Left renal pelvis (tissue), 4 donors: ENCODE results near the gene CDH9. TPM values are rescaled to one million over a fixed set of nuclear protein-coding genes. Genes with fewer than 3 reads are reported as not detected.
"Not testable (repeated sequence)": the region's sequence is repeated elsewhere in the genome, so short reads cannot be mapped to it uniquely, and the experiment has no call there.

Source experiments
- DNase-seq, 4 donors: peaks; one replicate each; pipeline ENCODE4 v3.0.0-alpha.2; 2013; ENCODE audit warnings: low read depth in 4 of 4, low spot score in 3 of 4
- polyA plus RNA-seq, 4 donors: library from polyadenylated mRNA; unstranded; fragments of 120-200 nt; gene quantifications; one replicate each; pipeline ENCODE4 v1.2.1, GENCODE V29; 2013; ENCODE audit not compliant: insufficient read length in 4 of 4

The CDH9 gene
- polyA plus RNA-seq, 4 donors, result 8.6 to 61.8 (median 14.8) TPM

DNA sequence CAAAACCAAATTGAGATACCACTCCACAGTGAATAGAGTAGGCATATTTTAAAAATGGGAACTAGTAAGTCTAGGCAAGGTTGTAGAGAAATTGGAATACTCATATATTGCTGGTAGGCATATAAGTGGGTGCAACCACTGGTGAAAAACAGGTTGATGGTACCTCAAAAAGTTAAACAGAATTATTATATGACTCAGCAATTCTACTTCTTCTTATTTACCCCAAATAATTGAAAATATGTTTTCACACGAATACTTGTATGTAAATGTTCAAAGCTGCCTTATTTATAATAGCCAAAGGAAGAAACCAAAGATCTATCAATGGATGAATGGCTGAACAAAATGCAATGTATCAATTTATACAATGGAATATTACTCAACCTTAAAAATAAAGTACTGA, 79.1 kb downstream of the CDH9 start:
- DNase-seq, result no peak

DNA sequence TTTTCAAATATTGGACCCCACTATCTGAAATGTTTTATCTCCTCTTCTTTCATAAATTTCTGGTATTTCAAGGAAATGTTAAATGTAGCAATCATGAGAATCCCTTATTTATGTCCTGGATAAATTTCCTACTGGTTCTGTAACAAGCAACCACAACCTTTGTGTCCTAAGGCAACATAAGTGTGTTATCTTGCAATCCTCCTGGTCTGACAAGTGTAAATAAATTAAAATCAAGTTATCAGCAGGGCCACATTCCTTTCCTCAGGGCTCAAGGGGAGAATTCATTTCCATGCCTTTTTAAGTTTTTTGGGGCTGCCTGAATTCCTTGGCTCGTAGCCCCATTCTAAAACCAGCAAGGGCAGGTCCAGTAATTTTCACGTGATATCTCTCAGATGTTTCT, 83.2 kb downstream of the CDH9 start:
- no peak for DNase-seq

DNA sequence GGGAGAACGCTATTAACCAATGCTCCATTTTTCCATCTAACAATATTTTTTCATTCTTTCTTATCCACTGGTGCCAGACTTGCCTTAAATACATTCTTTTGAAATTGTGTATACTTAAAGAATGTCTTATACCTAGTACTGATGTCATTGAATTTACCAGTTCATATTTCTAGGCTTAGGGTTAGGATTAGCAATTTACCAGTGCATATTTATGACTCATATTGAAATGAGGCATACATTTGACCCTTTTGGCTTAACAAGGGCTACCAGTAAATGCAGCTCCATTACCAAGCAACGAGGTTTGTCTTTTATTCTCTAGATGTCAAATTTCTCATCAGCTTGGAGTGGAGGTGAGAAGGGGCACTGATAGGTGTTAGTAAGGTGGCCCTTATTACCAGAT, 89.5 kb downstream of the CDH9 start:
- DNase-seq, result no peak

DNA sequence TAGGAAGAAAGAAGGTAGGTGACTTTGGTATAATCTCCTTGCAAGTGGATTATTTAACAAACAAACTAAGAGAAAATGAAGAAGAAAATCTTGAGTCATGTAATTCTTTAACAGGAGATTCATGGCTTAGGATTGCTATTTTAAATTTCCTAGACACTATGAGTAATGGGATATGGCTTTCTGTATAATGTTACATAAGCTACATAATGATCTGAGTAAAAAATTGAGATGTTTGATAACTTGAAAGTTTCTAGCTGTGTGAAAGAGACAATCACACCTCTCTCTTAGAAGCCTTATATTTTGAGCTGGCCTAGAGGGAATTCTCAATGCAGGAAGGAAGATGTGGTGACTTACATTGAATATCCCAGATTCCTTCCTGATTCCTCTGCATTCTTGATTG, 92.5 kb downstream of the CDH9 start:
- no peak for DNase-seq

DNA sequence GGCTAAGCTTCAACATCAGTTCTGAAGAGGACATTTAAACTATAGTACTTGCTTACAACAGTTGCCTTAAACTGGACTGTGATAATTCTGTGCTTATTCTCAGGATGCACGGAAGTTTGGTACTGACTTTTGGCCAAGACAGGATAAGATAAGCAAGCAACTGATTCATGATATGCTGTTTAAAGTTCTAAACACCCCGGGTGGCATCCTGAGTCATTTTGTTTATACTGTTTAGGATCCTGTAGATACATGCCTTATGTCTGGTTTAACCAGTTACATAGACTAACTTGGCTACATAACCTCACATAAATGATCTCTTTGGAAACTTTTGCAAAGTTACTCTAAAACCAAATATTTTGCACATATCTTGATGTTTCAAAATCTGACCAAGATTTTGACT, 95.9 kb downstream of the CDH9 start:
- no peak for DNase-seq

DNA sequence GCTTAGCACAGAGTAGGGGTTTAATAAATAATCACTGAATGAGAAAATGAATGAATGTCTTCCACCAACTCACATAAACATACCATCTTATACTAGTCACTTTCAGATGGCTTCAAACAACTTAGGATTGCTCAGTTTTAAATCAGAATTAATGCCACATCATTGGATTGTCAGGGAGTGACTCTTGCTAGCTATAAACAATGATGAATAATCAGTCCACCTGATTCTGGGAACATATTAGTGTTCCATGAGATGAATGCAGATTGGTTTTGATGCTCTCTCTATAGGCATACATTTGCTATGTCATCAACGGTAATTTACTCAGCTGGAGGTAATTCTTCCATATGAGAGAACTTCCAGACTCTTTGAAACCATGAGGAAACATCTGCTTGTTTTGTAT, 97.4 kb downstream of the CDH9 start:
- DNase-seq, result no peak

DNA sequence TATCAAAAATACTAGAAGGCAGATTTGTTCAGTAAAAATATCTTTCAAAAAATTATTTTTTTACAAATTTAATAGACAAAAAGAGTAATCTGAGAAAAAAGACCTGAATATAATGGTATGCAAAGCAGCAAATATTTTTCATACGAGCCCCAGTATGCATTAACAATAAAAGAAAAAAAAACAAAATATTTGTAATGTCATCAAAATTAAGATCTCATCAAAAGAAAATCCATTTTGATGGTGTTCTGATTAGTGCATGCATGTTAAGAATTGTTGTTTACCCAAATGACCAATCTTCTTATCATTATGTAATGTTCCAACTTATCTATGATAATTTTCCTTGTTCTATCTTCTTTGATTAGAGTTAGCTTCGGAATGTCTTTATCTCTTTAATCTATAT, 106.1 kb downstream of the CDH9 start:
- DNase-seq, result no peak

DNA sequence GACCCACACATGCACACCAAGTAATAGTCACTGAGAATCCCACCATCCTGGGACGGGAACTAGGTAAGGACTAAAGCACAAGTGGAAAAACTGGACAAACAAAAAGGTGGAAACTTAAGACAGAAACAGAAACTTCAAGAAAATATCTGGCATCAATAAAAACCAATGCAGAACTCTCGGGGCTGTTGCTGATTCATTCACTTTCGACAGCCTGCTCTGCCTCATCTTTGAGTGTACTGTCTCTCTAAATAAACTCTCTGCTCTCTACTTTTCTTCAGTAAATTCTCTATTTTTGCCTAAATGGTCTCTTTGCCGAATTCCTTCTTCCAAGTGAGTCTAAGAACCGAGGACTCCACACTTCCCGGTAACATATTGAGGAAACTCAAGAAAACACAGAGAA, 116.9 kb downstream of the CDH9 start:
- DNase-seq, result no peak

DNA sequence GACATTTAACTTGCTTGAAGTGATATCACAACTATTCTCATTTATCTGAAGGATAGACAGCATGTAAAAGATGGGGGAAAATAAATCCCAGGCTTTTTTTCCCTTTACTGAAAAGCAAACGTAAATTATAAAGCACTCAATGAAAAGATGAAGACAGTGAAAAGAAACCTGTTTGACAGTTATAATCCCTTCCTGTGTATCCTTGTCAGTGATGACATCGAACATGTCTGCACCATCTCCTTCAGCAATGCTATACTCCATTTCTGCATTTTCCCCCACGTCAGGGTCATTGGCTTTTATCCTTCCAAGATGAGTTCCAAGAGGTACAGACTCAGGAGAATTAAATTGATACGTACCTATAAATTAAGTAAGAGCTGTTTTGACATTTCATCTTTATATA, 134.9 kb downstream of the CDH9 start:
- DNase-seq, result no peak

DNA sequence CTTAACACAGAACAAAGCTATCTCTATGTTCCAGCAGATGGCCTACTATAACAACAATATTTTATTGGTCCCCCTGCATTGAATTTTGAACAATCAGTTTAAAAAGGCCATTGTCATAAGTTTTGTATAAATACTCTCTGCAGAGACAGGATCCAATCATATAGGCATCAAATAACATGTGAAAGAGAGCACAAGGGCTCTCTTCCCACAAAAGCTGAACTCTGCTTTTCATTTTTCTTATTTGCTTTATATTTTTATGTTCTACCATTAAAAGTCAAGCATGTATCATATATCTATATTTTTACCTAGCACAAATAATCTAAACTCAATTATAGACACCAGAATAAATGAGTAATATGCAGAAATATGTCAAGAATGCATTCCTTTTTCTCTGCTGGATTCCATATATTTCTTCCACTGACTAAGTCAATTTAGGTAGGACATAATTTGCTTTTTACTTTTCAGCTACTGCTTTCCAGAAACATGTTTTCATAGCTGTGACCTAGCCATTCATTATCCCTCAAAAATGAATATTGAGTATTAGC, 143.6 kb downstream of the CDH9 start:
- DNase-seq, result no peak

DNA sequence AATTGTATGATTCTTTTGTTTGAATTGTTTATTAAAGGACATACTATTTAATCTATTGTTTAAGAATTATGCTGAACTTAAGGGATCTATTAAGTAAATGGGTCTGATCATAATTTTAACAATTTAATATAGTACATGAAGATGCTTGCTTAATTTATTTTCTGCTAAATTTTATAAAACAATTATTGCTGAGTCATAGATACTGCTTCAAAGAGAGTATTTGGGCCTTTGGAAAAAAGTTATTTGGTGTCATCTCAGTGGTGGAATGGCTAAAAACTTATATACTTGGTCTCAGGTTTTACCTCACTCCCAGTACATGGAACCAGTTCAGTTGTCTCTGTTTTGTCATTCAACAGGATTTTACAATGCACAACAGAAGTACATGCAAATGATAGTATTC, 145.3 kb downstream of the CDH9 start:
- no peak for DNase-seq

DNA sequence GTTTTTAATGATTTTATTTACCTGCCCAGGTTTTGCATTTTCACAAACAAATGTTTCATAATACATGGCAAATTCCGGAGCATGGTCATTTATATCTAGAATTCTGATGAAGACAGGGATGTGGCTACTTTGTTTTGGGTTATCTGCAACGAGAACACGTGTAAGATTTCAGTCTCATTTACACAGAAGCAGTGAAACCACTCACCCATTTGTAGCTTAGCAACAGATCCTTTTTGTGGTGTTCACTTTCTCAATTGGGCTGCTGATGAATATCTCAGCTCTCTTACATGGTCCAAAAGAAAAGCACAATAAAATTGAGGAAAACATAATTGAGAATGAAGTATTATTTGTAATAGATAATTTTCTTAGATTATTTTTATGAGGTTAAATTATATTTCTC, 148.6 kb downstream of the CDH9 start:
- DNase-seq, result no peak

DNA sequence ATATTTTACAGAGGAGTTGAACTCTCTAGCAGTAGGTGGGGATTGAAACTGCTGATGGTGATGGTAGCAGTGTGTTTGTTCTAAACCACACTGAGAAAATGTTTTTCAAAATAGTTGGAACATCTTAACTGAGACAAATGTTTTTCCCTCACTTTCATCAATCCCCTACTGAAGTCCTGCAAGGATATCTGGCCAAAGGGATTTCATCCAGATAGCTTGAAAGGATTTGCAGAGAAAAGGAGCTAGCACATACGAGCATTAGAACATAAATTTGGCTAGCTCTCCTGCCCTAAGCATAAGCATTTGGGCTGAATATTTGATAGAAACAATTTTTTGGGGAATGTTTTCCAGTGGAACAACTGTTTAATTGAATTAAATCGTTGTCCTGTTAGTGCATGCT, 153.9 kb downstream of the CDH9 start:
- DNase-seq, result no peak

DNA sequence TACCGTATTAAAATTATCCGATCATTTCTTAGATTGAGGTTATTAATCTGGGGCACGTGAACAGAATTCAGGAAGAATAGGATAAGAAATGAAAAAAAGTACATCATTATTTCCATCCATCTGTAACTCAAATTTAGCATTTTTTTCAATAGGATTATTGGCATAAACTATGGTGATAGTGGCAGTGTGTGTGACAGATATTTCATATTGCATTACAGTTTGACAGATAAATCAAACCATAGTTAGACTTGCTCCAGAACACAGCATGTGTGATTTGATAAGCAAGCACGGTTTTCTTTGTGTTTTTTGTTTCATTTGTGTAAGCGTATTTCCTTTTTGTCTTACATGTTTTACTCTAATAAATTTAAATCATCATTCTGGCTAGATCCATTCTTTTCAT, 155.0 kb downstream of the CDH9 start:
- no peak for DNase-seq

DNA sequence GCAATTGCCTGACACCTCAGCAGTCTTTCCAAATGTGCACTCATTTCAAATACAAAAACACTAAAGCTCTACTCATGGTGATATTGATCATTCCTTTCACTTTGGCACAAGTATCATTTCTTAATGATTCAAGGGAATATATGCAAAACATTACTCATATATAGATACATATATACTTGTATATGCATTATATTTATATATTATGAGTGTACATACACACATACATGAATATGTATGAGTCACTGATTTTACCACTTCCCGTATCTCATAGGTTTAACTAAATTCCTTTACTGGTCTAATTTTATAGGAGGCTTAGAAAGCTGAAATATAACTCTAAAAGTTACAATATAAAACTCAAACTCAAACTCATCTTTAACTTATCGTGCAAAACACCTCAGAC, 156.5 kb downstream of the CDH9 start:
- DNase-seq, result no peak

DNA sequence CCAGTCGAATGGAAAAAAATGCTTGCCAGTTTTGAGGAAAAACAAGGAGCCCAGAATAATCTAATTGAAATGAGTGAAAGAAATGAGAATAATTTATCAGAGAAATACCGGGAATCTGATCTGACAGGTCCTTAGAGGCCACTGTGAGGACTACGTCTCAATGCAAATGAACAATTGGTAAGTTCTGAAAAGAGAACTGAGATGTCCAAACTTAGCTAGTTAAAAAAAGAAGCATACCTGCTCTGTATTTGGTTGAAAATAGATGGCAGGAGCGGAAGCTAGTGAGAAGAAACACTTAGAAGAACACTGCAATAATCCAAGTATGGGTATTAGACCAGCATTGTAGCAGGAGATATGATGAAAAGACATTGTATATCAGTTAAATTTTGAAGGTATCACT, 161.2 kb downstream of the CDH9 start:
- no peak for DNase-seq

DNA sequence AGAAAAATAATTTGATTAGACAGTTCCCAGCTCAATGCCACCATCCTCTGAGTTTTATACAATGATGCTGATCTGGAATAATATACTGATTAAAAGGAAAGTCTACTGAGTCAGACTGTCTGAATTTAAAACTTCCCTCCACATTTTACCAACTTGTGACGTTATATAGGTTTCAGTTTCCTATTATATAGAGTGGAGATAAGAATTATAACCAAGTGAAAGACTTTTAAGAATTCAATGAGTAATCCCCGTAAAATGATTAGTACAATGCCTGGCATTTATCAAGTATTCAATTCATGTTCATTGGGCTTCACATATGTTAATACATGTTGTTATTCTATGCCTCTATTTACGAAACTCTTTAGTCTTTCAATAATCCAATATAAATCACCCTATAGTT, 166.0 kb downstream of the CDH9 start:
- no peak for DNase-seq

DNA sequence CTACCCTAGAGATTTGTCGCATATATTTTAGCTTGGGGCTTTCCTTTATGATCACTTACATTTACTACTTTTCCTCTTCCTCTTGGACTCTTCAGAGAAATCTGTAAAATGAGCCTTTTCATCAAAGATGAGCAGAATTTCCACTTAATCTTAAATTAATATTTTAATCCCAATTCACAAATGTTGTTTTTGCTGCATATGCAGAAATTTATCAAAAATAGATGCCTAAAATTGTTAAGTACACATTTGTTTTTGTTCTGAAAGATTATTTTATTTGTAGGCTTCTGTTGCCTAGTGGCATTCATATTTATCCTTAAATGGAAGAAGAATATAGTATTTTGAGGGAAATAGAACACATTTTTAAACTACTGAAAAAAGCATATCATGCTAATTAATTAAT, 168.6 kb downstream of the CDH9 start:
- no peak for DNase-seq

DNA sequence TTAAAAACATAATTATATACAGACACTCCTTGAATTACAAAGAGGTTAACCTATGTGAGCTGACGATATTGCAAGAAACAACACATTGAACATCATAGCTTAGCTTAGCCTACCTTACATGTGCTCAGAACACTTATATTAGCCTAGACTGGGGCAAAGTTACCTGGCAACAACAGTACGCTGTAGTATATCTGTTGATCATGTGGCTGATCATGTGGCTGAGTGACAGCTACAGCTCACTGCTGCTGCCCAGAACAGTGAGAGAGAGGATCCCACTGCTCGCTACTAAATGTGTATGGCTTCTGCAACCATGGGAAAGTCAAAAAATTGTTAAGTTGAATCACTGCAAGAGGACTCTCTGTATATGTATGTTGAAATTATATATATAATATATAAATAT, 169.9 kb downstream of the CDH9 start:
- DNase-seq, result no peak

DNA sequence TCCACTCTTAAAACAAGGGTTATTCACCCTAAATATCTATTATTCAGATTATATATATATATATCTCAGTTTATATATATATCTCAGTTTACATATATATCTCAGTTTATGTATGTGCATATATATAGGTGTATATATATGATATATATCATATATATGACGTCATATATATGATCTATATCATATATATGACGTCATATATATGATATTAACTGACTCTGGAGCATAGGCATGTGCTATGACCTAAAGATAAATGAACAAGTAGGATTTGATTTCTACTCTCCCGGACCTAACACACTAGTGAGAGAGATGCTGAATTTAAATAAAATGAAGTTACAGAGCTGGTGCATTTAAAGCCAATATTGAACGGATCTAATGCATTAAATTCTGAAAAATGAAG, 174.3 kb downstream of the CDH9 start:
- DNase-seq, result no peak

DNA sequence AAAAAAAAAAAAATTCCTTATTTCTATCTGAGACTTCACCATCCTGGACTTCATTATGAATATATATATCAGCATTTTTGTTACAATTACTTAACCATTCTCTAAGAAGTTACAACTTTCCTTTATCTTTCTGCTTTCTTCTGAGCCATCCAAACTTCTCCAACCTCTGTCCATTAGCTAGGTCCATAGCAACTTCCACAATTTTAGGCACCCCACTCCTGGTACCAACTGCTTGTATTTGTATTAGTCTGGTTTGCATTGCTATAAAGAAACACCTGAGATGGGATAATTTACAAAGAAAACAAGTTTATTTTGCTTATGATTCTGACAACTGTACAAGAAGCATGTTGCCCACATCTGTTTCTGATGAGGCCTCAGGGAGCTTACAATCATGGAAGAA, 182.1 kb downstream of the CDH9 start:
- no peak for DNase-seq

DNA sequence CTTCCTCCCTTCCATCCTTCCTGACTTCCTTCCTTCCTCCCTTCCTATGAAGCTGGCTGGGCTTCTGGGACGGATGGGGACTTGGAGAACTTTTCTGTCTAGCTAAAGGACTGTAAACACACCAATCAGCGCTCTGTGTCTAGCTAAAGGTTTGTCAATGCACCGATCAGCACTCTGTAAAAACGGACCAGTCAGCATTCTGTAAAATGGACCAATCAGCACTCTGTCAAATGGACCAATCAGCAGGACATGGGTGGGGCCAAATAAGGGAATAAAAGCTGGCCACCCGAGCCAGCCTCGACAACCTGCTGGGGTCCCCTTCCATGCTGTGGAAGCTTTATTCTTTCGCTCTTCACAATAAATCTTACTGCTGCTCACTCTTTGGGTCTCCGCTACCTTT, 185.9 kb downstream of the CDH9 start:
- DNase-seq, result not testable (repeated sequence)

DNA sequence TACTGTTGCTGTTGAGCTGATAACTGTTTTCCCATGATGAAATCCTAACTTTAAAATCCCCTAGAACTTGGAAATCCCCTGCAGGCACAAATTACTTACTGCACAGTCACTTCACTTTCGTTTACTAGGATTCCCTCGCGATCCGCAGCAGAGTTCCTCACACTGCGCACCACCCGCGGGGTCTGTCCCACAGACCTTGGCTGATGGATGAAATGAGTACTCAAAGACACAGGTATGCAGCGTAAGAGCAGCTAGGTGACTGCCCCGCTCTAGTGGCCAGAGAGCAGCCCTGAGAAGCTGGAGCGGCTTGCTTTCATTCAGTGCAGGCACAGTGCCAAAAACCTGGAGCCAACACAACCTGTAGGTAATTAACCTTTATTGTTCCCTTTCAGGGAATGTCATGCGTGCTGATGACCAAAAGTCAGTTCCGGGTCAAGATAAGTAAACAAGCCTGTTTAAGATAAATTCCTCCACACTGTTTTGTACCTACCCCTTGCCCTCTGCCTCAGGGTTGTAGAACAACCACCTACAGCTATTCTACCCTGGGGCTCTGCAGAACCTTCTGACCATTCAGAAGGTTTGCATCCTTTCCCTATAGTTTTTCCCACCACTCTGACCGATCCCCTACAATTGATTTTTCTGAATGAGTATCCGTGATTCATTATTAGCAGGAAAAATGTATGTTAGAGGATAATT, 191.2 kb downstream of the CDH9 start:
- no peak for DNase-seq
